NCI-H2227 treated with DMSO at 0.1 percent for 48 hours (cell line): ENCODE results near the gene SMARCC1.

Experiments used
- DNase-seq: peaks from one replicate; lab custom pipeline; 2025; lab: John Stamatoyannopoulos, UW

SMARCC1 gene

DNA sequence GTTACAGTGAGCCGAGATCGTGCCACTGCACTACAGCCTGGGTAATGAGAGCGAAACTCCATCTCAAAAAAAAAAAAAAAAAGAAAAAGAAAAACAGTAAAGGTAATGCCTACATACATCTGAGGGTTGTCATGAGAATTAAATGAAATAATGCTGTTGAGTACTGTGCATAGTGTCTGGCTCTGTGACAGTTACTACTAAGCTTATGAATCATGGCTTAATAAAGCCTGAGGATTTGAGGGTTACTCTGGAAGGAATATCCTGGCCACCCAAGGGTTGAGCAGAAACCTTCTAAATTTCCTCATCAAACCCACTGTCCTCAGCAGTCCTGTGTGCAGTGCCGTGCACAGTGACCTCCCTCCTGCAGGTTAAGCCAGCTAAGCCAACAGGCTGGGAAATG, 241.4 kb downstream of the SMARCC1 start:
- DNase-seq: no peak

GRCh38 chr3:47536967-47537366, 244.7 kb downstream of the SMARCC1 start:
- DNase-seq: no peak

DNA sequence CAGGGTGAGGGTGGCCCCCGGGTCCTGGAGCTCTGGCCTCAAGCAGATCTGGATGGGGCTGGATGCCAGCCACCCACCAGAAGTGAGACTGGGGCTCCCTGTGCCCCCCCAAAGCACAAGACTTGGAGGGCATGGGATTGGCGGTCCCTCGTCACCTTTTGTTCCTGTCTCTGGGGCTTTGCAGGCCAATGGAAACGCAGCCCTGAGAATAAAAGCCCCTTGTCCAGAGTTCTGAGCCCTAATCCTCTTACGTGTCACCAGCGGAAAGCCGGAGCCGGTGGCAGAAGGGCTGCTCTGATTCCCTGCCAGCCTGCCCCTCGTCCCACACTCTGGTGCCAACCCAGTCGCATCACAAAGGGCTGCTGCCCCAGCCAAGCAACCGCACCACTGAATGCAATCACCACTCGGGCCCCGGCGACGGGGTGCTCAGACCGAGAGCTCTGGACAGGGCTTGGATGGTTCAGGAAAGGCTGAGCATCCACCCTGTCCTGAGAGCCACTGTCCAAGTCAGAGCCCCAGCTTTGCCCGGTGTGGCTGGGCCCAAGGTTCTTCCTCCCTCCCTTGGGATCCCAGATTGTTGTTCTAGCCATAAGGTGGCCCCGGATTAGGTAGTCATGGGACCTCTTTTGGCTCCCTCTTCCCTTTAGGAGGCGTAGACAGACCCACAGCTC, 245.3 kb downstream of the SMARCC1 start:
- no peak for DNase-seq
